Mesenchymal stem cell (in vitro differentiated cells and primary cell): ENCODE measurements around the gene RPP14.

ENCODE experiments used
- DNase-seq: peaks from one replicate; pipeline ENCODE4 v3.0.0-alpha.2; 2013
- H2AFZ ChIP-seq: one replicate; pipeline ENCODE4 v1.6.1; 2013; ENCODE audit warnings: low read depth, mild to moderate bottlenecking, control low read depth, inconsistent platforms, low read length, moderate library complexity
- H2AK5ac ChIP-seq: 2 replicates; pipeline ENCODE4 v1.6.1; 2013; ENCODE audit warnings: low read length, moderate library complexity, mild to moderate bottlenecking, inconsistent platforms; ENCODE audit not compliant: severe bottlenecking
- H2BK120ac ChIP-seq: one replicate; pipeline ENCODE4 v1.6.1; 2013; ENCODE audit warnings: low read depth, mild to moderate bottlenecking, inconsistent platforms, low read length, moderate library complexity
- H2BK12ac ChIP-seq, 2 experiments: one replicate each; pipeline ENCODE4 v1.6.1; 2013; ENCODE audit warnings: inconsistent platforms in 2 of 2, low read length in 2 of 2, mild to moderate bottlenecking in 2 of 2, moderate library complexity in 2 of 2, control low read depth in 1 of 2
- H2BK15ac ChIP-seq: one replicate; pipeline ENCODE4 v1.6.1; 2013; ENCODE audit warnings: mild to moderate bottlenecking, low read depth, inconsistent platforms; ENCODE audit not compliant: poor library complexity, severe bottlenecking
- H2BK5ac ChIP-seq: 2 replicates; pipeline ENCODE4 v1.6.1; 2013; ENCODE audit warnings: low read depth, mild to moderate bottlenecking, low read length, control low read depth, inconsistent platforms; ENCODE audit not compliant: poor library complexity, severe bottlenecking
- H3K14ac ChIP-seq, 2 experiments: one replicate each; pipeline ENCODE4 v1.6.1; 2013; ENCODE audit warnings: inconsistent platforms in 2 of 2, low read length in 2 of 2, control low read depth in 1 of 2, mild to moderate bottlenecking in 1 of 2, moderate library complexity in 1 of 2
- H3K18ac ChIP-seq, 2 experiments: one replicate each; pipeline ENCODE4 v1.6.1; 2013; ENCODE audit warnings: inconsistent platforms in 2 of 2, low read length in 2 of 2, control low read depth in 1 of 2, low read depth in 1 of 2, mild to moderate bottlenecking in 1 of 2
- H3K23ac ChIP-seq, 2 experiments: one replicate each; pipeline ENCODE4 v1.6.1; 2013; ENCODE audit warnings: inconsistent platforms in 2 of 2, low read length in 2 of 2, mild to moderate bottlenecking in 2 of 2, moderate library complexity in 2 of 2, control low read depth in 1 of 2
- H3K27ac ChIP-seq: 2 replicates; pipeline ENCODE4 v1.5.1; 2013; ENCODE audit warnings: mild to moderate bottlenecking, moderate library complexity, low read length, control low read depth, inconsistent platforms; ENCODE audit not compliant: poor library complexity, severe bottlenecking
- H3K27me3 ChIP-seq, 2 experiments: 2 replicates each; pipeline versions ENCODE4 v1.6.1 to v1.7.0; 2013; ENCODE audit warnings: low read length in 2 of 2, mild to moderate bottlenecking in 2 of 2, moderate library complexity in 2 of 2, control low read depth in 1 of 2, inconsistent platforms in 1 of 2; ENCODE audit not compliant: control insufficient read depth in 1 of 2, insufficient read depth in 1 of 2
- H3K36me3 ChIP-seq, 2 experiments: 2 replicates each; pipeline versions ENCODE4 v1.6.1 to v1.7.0; 2013; ENCODE audit warnings: low read length in 2 of 2, control low read depth in 1 of 2, inconsistent platforms in 1 of 2, low read depth in 1 of 2, mild to moderate bottlenecking in 1 of 2; ENCODE audit not compliant: insufficient read depth in 2 of 2, control insufficient read depth in 1 of 2
- H3K4ac ChIP-seq, 2 experiments: one replicate each; pipeline ENCODE4 v1.6.1; 2013; ENCODE audit warnings: inconsistent platforms in 2 of 2, low read length in 2 of 2, mild to moderate bottlenecking in 2 of 2, moderate library complexity in 2 of 2, control low read depth in 1 of 2, low read depth in 1 of 2
- H3K4me1 ChIP-seq: 2 replicates; pipeline ENCODE4 v1.6.1; 2013; ENCODE audit warnings: low read depth, low read length, control low read depth; ENCODE audit not compliant: control insufficient read depth, insufficient read depth
- H3K4me2 ChIP-seq: 2 replicates; pipeline ENCODE4 v1.6.1; 2013; ENCODE audit warnings: low read length, mild to moderate bottlenecking, inconsistent platforms; ENCODE audit not compliant: poor library complexity, severe bottlenecking
- H3K4me3 ChIP-seq, 2 experiments: 2 replicates each; pipeline versions ENCODE4 v1.5.1 to v1.7.0; 2013; ENCODE audit warnings: low read length in 2 of 2, mild to moderate bottlenecking in 2 of 2, control low read depth in 1 of 2, low read depth in 1 of 2; ENCODE audit not compliant: insufficient read depth in 1 of 2
- H3K79me1 ChIP-seq: replicated peaks from 2 replicates; pipeline ENCODE4 v1.6.1; 2013; ENCODE audit warnings: mild to moderate bottlenecking, control low read depth, low read length, inconsistent platforms; ENCODE audit not compliant: poor library complexity, severe bottlenecking
- H3K9ac ChIP-seq: 2 replicates; pipeline ENCODE4 v1.7.0; 2013; ENCODE audit warnings: mild to moderate bottlenecking, low read length, moderate library complexity
- H3K9me3 ChIP-seq: 2 replicates; pipeline ENCODE4 v1.7.0; 2013; ENCODE audit warnings: mild to moderate bottlenecking, low read length; ENCODE audit not compliant: control insufficient read depth
- H4K8ac ChIP-seq: one replicate; pipeline ENCODE4 v1.6.1; 2013; ENCODE audit warnings: inconsistent platforms, mild to moderate bottlenecking, low read length, moderate library complexity
- H4K91ac ChIP-seq: one replicate; pipeline ENCODE4 v1.6.1; 2013; ENCODE audit warnings: mild to moderate bottlenecking, low read length, inconsistent platforms
- WGBS: methylation state at CpG from one replicate; pipeline ENCODE4 v1.1.7; 2013; ENCODE audit warnings: mixed read lengths; 5-methylcytosine and 5-hydroxymethylcytosine counted together

RPP14 gene

DNA sequence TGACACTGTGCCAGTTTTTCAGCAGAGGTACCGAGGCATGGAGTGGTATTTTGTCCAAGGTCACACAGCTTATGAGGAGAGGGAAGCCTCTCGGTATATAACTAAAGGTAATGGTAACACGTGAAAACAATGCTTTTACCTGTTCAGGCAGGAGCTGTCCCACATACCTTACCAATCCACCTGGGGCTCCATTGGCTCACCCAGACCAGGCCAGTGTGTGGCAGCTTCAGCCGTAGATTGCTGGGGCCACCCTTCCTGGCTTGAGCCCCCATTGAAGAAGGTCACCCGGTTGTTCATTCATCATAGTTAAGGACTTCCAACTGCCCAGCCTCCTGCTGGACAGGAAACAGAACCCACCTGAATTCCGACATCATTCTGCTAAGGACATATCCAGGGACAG, 9.2 kb upstream of the RPP14 start:
- no peak overlapping the region for H3K4me2 ChIP-seq
- 95% methylated on average over 6 of the region's 6 CpGs for WGBS
- H2BK5ac ChIP-seq: no peak overlapping the region
- H3K79me1 ChIP-seq: no peaks in the 10 kb centered on the region
- peaks cover 10% of the 10 kb centered on the region for H3K9me3 ChIP-seq
- H4K91ac ChIP-seq: no peak overlapping the region
- H3K27ac ChIP-seq: no peak overlapping the region
- H3K4me3 ChIP-seq: no peak overlapping the region
- no peak overlapping the region for H3K23ac ChIP-seq
- peaks cover 0 to 6% of the 10 kb centered on the region in 2 experiments for H3K36me3 ChIP-seq
- no peak overlapping the region for H3K14ac ChIP-seq
- no peaks in the 10 kb centered on the region for H3K4me1 ChIP-seq
- no peak overlapping the region for H2AK5ac ChIP-seq
- H2BK15ac ChIP-seq: no peak overlapping the region
- peaks cover 20 to 34% of the 10 kb centered on the region in 2 experiments for H3K27me3 ChIP-seq
- no peak for DNase-seq
- H4K8ac ChIP-seq: no peak overlapping the region
- no peak overlapping the region for H3K18ac ChIP-seq
- no peak overlapping the region for H3K9ac ChIP-seq
- no peak overlapping the region for H2BK120ac ChIP-seq
- no peak overlapping the region for H2BK12ac ChIP-seq
- no peak overlapping the region for H2AFZ ChIP-seq
- H3K4ac ChIP-seq: no peak overlapping the region

DNA sequence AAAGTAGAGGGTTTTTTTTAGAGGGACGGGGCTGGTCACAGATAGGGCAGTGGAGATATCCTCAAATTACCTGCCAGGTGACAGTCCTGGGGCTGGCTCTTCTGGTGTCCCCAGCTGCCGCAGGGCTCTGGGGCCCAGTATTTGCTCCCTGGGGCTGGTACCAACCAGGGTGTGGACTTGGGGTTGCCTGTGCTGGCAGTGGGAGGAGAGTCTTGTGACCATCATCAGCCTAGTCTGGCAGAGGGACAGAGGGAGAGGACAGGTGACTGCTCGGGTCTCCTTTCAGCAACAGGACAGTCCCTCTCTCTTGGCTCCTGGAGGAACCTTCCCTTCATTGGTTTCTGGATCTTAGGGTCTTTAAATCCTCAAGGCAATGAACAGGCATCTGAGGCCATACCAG, 7.9 kb upstream of the RPP14 start:
- Histone ChIP-seq H3K79me1 (no peaks in the 10 kb centered on the region), H3K4me2 (no peak overlapping the region), H3K9me3 (peaks cover 10% of the 10 kb centered on the region), H2BK5ac (no peak overlapping the region), H3K4me3 (no peak overlapping the region), H2BK120ac (no peak overlapping the region), H2BK12ac (no peak overlapping the region), H2BK15ac (no peak overlapping the region), H3K14ac (no peak overlapping the region), H2AFZ (no peak overlapping the region), H3K27ac (no peak overlapping the region), H3K23ac (no peak overlapping the region), H4K8ac (no peak overlapping the region), H3K27me3 (peaks cover 27 to 46% of the 10 kb centered on the region in 2 experiments), H3K36me3 (peaks cover 0 to 2% of the 10 kb centered on the region in 2 experiments), H3K18ac (no peak overlapping the region), H3K9ac (no peak overlapping the region), H2AK5ac (no peak overlapping the region), H4K91ac (no peak overlapping the region), H3K4me1 (no peaks in the 10 kb centered on the region), H3K4ac (no peak overlapping the region)
- DNase-seq: no peak
- 68% methylated on average over 3 of the region's 3 CpGs for WGBS

GRCh38 chr3:58299075-58299474, 7.0 kb upstream of the RPP14 start:
- no peak overlapping the region for H2BK5ac ChIP-seq

GRCh38 chr3:58299839-58300516, 6.1 kb upstream of the RPP14 start:
- no peak overlapping the region for H2BK120ac ChIP-seq
- 15% methylated on average over 7 of the region's 8 CpGs for WGBS
- no peak overlapping the region for H3K4me3 ChIP-seq
- DNase-seq: peak; percentile 48
- H3K4me2 ChIP-seq: no peak overlapping the region
- H4K91ac ChIP-seq: no peak overlapping the region
- H3K4ac ChIP-seq: no peak overlapping the region
- no peak overlapping the region for H2AK5ac ChIP-seq
- no peak overlapping the region for H4K8ac ChIP-seq
- H3K23ac ChIP-seq: peak overlapping the region in 1 of 2 experiments; percentile 9
- no peaks in the 10 kb centered on the region for H3K4me1 ChIP-seq
- no peak overlapping the region for H2BK15ac ChIP-seq
- no peak overlapping the region for H3K14ac ChIP-seq
- H2BK5ac ChIP-seq: no peak overlapping the region
- H3K79me1 ChIP-seq: no peaks in the 10 kb centered on the region
- H2AFZ ChIP-seq: no peak overlapping the region
- H3K27me3 ChIP-seq: peaks cover 27 to 46% of the 10 kb centered on the region in 2 experiments
- H3K18ac ChIP-seq: no peak overlapping the region
- no peak overlapping the region for H3K27ac ChIP-seq
- H3K9ac ChIP-seq: no peak overlapping the region
- no peak overlapping the region for H2BK12ac ChIP-seq
- H3K9me3 ChIP-seq: peaks cover 10% of the 10 kb centered on the region
- H3K36me3 ChIP-seq: no peaks in the 10 kb centered on the region

More at GRCh38 chr3:58299075-58299474, 7.0 kb upstream of the RPP14 start:
- no peak overlapping the region for H2BK12ac ChIP-seq
- H3K9ac ChIP-seq: no peak overlapping the region
- peaks cover 10% of the 10 kb centered on the region for H3K9me3 ChIP-seq
- no peak overlapping the region for H3K4ac ChIP-seq
- no peak overlapping the region for H2BK15ac ChIP-seq
- H2AFZ ChIP-seq: no peak overlapping the region
- no peaks in the 10 kb centered on the region for H3K4me1 ChIP-seq
- H4K91ac ChIP-seq: no peak overlapping the region
- no peak overlapping the region for H4K8ac ChIP-seq
- H2AK5ac ChIP-seq: no peak overlapping the region
- no peak overlapping the region for H3K18ac ChIP-seq
- no CpG with 5 or more reads among the region's 2 CpGs for WGBS
- DNase-seq: no peak
- no peak overlapping the region for H3K23ac ChIP-seq
- no peak overlapping the region for H3K4me3 ChIP-seq
- H3K14ac ChIP-seq: no peak overlapping the region
- no peak overlapping the region for H2BK120ac ChIP-seq
- no peak overlapping the region for H3K4me2 ChIP-seq
- no peaks in the 10 kb centered on the region for H3K79me1 ChIP-seq
- no peaks in the 10 kb centered on the region for H3K36me3 ChIP-seq
- no peak overlapping the region for H3K27ac ChIP-seq
- H3K27me3 ChIP-seq: peaks cover 27 to 46% of the 10 kb centered on the region in 2 experiments
